ENCODE results near the gene TFF2.

Gene TFF2

GRCh38 chr21:42305707-42306147 is 45.1 kb downstream of the TFF2 start:
- no peak overlapping the region for H3K4me3 ChIP-seq (ENCODE audit: low read depth, low read length)
- no peaks in the 10 kb centered on the region for H3K9me3 ChIP-seq (ENCODE audit: control insufficient read depth, insufficient read depth, low read depth, low read length)
- CTCF ChIA-PET, result no interaction called here
- POLR2A ChIA-PET, result no interaction called here
- H3K27ac ChIP-seq (ENCODE audit: extremely low read depth, low read depth, low read length), result no peak overlapping the region
- TF ChIP-seq ZFP69B (tag by site-specific recombination; IDR thresholded peaks at IDR 0.05), result no peak
- TF ChIP-seq ZNF394 (tag by site-specific recombination; IDR thresholded peaks at IDR 0.05; ENCODE audit: borderline replicate concordance), result no peak
- no peak for TF ChIP-seq GLIS2 (tag by site-specific recombination; IDR thresholded peaks at IDR 0.05)
- no peak for TF ChIP-seq TCF7L2 (IDR thresholded peaks at IDR 0.05; ENCODE audit: borderline replicate concordance, low read depth, low read length)
- no peak for TF ChIP-seq SCRT2 (tag by site-specific recombination; IDR thresholded peaks at IDR 0.05)
- no peak for TF ChIP-seq BCL6B (tag by site-specific recombination; IDR thresholded peaks at IDR 0.05)
- no peak for TF ChIP-seq ZEB2 (tag by site-specific recombination; IDR thresholded peaks at IDR 0.05)
- TF ChIP-seq, protein P1, sequence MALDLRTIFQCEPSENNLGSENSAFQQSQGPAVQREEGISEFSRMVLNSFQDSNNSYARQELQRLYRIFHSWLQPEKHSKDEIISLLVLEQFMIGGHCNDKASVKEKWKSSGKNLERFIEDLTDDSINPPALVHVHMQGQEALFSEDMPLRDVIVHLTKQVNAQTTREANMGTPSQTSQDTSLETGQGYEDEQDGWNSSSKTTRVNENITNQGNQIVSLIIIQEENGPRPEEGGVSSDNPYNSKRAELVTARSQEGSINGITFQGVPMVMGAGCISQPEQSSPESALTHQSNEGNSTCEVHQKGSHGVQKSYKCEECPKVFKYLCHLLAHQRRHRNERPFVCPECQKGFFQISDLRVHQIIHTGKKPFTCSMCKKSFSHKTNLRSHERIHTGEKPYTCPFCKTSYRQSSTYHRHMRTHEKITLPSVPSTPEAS (tag by site-specific recombination; IDR thresholded peaks at IDR 0.05), result no peak
- TF ChIP-seq ZNF292 (tag by site-specific recombination; IDR thresholded peaks at IDR 0.05; ENCODE audit: borderline replicate concordance, low read depth), result no peak
- no peak for TF ChIP-seq ZNF776 (tag by site-specific recombination; IDR thresholded peaks at IDR 0.05; ENCODE audit: borderline replicate concordance)
- no peak for TF ChIP-seq ZNF677 (tag by site-specific recombination; IDR thresholded peaks at IDR 0.05)
- TF ChIP-seq ZNF707 (tag by site-specific recombination; IDR thresholded peaks at IDR 0.05), result no peak
- H3K4me1 ChIP-seq (ENCODE audit: control insufficient read depth, insufficient read depth, low read length), result no peaks in the 10 kb centered on the region
- H3K36me3 ChIP-seq (ENCODE audit: control insufficient read depth in 2 of 2, insufficient read depth in 1 of 2, low read length in 2 of 2), result no peaks in the 10 kb centered on the region

- ChIA-PET POLR2A (no interaction called here), CTCF (no interaction called here)
- no peak overlapping the region for H3K4me3 ChIP-seq (ENCODE audit: low read depth, low read length)
- no peaks in the 10 kb centered on the region for H3K4me1 ChIP-seq (ENCODE audit: control insufficient read depth, insufficient read depth, low read length)
- H3K27ac ChIP-seq (ENCODE audit: extremely low read depth, low read depth, low read length), result no peak overlapping the region
- no peaks in the 10 kb centered on the region for H3K36me3 ChIP-seq (ENCODE audit: control insufficient read depth in 2 of 2, insufficient read depth in 1 of 2, low read length in 2 of 2)
- TF ChIP-seq ZNF114 (tag by site-specific recombination; IDR thresholded peaks at IDR 0.05) (no peak), HOXA7 (CRISPR knock-in tag; IDR thresholded peaks at IDR 0.05; ENCODE audit: borderline replicate concordance) (no peak), EGR2 (tag by site-specific recombination; IDR thresholded peaks at IDR 0.05; ENCODE audit: low read depth) (0 out of 2 replicates have a peak, but pooled peaks have one; percentile 18), ZNF645 (tag by site-specific recombination; IDR thresholded peaks at IDR 0.05) (no peak)
- H3K9me3 ChIP-seq (ENCODE audit: control insufficient read depth, insufficient read depth, low read depth, low read length), result no peaks in the 10 kb centered on the region
Observed at GRCh38 chr21:42304556-42305454, 46.0 kb downstream of the TFF2 start.

DNA sequence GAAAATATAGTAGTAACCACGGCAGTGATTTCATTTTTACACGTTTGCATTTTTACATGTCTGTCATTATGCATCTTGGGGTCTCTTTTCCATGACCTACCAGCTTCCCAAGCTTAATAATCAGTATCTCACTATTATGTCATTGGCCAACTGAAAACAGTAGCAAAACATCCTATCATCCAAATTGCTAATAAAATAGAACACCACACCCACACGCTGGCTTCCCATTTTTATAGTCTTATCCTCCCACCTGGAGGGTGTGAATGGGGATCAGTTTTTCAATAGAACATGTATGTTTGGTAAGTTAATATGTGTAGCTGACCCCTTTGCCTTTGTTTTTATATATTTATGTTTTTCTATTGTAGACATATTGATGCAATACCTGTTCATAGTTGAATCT is 47.4 kb downstream of the TFF2 start:
- Histone ChIP-seq H3K36me3 (ENCODE audit: control insufficient read depth in 2 of 2, insufficient read depth in 1 of 2, low read length in 2 of 2) (no peaks in the 10 kb centered on the region), H3K9me3 (ENCODE audit: control insufficient read depth, insufficient read depth, low read depth, low read length) (no peaks in the 10 kb centered on the region), H3K4me3 (ENCODE audit: low read depth, low read length) (no peak overlapping the region), H3K4me1 (ENCODE audit: control insufficient read depth, insufficient read depth, low read length) (no peaks in the 10 kb centered on the region), H3K27ac (ENCODE audit: extremely low read depth, low read depth, low read length) (no peak overlapping the region)
- TF ChIP-seq GLI2 (tag by site-specific recombination; IDR thresholded peaks at IDR 0.05; ENCODE audit: borderline replicate concordance, low read depth) (no peak), ZFHX2 (tag by site-specific recombination; conservative IDR thresholded peaks at IDR 0.05) (peak; percentile 54; the same call in 1 of the 2 replicates), EGR2 (tag by site-specific recombination; IDR thresholded peaks at IDR 0.05; ENCODE audit: low read depth) (peak; percentile 67; the same call in 1 of the 2 replicates)
- ChIA-PET CTCF (interaction anchor here (0.7 kb wide), 1 partner anchor 45 kb away, joined by 3 read pairs; no protein-coding TSS in a partner anchor), POLR2A (no interaction called here)

Measured in HEK293 (cell line).